EL (cell line): ENCODE data around the gene NFIA.
"Not testable (repeated sequence)": the region's sequence is repeated elsewhere in the genome, so short reads cannot be mapped to it uniquely, and the experiment has no call there.

Experiments
- DNase-seq: peaks from one replicate; pipeline ENCODE4 v3.0.0-alpha.2; 2016

Gene NFIA

DNA sequence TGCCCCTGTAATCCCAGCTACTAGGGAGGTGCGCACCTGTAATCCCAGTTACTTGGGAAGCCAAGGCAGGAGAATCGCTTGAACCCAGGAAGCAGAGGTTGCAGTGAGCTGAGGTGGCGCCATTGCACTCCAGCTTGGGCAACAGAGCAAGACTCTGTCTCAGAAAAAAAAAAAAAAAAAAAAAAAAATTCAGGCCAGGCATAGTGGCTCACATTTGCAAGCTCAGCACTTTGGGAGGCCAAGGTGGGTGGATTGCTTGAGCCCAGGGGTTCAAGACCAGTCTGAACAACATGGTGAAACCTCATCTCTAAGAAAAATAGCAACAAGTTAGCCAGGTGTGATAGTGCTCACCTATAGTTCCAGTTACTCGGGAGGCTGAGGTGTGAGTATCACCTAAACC is 20.8 kb upstream of the NFIA start:
- DNase-seq: not testable (repeated sequence)

DNA sequence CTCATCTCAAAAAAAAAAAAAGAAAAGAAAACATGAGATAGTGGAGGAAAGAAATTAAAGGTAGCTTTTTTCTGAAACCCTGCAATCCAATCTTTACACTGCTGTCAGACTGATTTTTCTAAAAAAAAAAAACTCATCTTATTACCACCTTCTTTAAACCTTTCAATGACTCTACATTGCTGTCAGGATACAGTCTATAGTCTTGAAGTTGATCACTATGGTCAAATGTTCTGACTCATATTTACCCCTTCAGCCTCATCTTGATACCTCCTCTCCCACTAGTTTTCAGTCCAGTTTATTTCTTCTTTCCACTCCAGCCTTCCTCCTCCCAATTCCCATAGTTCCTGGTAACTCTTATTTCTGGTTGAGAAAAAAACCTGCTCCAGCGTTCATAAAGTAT is 17.7 kb upstream of the NFIA start:
- DNase-seq: no peak

DNA sequence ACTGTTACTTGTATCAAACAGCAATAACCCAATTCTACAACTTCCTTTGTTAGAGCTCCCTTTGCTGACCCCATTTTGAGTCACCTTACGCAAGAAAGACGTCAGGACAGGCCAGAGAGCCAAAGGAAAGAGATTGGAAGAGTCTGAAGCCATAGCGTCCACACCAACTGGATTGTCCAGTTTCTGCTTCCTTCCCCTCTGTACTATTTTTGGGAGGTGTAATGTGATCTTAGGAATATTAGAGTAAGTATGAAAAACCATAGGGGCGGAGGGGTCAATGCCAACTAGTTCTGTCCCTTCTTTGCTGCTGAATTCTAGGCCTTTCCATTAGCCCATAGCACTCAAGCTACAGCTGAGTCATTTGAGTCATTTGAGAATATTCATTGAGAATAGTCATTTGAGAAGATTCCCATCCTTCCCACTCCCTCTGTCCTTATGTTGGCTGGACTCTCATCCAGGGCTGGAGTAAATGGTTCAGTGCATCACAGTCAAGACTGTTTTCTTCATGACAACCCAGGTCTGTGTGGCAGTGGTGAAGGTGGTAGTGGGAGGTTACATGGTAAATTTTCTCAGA is 14.8 kb upstream of the NFIA start:
- no peak for DNase-seq

DNA sequence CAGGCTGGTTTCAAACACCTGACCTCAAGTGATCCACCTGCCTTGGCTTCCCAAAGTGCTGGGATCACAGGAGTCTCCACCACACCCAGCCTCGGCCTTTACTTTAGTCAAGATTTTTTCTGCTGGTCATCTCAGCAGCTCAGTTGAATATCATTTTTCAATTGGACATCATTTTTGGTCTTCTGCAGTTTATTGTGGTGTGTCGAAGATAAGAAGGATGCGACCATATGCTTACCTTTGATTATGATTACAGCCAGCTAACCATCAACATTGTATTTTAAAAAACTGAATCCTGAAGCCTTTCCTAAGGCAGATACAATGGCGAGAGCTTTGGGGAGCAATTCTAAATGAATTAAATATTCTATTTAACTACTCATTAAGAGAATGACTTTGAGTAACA is 12.3 kb upstream of the NFIA start:
- no peak for DNase-seq

DNA sequence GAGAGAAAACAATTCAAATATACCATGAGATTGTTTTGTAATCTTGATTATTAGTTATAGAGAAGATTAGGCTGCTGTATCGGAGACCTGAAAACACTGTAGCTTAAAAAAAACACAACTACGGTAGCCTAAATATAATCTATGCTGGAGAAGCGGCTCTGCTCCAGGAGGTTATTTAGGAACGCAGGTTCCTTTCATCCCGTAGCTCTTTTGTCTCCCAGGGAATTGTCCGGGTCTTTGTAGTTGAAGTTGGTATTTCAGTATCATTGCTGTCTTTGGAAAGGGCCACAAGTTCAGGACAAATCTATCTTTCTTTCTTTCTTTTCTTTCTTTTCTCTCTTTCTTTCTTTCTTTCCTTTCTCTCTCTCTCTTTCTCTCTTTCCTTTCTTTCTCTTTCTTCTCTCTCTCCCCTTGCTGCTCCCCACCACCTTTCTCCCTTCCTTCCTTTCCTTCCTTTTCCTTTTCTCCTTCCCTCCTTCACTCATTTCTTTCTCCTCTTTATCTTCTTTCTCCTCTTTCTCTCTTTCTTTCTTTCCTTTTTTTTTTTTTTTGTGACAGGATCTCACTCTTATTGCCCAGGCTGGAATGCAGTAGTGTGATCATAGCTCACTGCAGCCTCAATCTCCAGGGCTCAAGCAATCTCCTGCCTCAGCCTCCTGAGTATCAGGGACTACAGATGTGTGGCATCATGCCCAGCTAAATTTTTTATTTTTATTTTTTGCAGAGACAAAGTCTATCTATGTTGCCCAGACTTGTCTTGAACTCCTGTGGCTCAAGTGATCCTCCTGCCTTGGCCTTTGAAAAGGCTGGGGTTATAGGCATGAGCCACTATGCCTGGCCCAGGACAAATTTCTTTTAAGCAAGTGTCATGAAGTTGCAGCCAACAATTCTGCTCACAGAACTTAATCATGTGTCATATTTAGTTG is 10.9 kb upstream of the NFIA start:
- no peak for DNase-seq

DNA sequence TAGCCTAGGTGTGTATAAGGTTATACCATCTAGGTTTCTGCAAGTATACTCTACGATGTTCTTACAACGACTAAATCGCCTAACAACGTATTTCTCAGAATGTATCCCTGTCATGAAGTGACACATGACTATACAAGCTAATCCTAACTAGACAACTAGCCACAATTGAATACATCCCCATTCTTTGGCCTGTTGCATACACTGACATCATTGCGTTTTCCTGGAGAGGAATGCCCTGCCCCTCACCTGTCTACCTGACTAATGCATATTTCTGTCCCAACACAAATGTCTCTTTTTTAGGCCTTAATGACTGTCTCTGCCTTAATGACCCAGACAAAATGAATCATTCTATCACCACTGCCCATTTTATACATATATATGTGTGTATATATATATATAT is 8.5 kb upstream of the NFIA start:
- DNase-seq: no peak

DNA sequence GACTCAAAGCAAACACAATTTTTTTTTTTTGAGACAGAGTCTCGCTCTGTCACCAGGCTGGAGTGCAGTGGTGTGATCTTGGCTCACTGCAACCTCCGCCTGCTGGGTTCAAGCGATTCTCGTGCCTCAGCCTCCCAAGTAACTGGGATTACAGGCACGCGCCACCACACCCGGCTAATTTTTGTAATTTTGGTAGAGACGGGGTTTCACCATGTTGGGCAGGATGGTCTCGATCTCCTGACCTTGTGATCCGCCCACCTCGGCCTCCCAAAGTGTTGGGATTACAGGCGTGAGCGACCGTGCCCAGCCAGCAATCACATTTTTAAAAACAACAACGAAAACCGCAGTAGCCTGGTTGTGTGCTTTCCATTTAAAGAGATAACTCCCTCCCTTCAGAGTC is 6.5 kb upstream of the NFIA start:
- not testable (repeated sequence) for DNase-seq

DNA sequence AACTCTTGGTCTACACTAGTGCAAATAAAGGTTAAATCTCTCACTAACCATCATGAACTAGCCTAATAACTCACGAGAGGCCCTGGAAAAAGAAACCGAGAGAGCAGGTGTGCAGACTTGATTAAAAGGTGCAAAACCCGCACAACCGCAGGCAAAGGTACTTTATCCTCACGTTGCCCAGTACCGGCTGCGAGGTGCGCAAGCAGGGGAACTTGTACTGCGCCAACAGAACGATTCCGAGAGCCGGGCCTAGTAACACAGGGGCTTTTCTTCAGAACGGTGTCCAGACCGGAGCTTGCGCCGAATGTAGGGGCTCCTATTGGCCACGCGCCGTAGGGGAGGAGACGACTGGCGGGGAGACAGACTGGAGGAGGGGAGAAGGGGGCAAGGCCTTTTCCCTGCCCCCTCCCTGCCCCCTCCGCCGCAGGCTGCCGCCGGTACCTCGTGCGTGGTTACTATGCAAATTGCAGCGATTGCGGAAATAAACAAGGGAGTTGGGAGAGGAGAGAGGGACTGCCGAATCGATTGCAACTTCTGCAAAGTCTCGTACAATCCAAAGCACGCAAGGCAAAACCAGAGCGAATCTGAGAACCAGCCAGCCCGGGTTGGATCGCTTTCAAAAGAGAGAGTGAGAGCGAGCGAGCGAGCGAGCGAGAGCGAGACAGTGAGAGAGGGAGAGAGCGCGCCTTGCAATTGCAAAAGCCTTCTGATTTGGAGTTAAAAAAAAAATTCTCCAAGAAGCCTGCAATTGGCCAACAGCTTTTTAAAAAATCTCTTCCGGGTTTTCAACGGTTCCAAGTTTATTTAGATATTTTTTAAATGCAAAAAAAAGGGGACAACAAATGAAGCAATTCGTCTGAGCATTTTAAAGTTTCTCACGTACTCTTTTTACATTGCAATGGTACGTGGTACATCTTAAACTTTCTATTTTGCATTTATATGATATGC is 5.4 kb upstream of the NFIA start:
- peak; percentile 88 for DNase-seq

DNA sequence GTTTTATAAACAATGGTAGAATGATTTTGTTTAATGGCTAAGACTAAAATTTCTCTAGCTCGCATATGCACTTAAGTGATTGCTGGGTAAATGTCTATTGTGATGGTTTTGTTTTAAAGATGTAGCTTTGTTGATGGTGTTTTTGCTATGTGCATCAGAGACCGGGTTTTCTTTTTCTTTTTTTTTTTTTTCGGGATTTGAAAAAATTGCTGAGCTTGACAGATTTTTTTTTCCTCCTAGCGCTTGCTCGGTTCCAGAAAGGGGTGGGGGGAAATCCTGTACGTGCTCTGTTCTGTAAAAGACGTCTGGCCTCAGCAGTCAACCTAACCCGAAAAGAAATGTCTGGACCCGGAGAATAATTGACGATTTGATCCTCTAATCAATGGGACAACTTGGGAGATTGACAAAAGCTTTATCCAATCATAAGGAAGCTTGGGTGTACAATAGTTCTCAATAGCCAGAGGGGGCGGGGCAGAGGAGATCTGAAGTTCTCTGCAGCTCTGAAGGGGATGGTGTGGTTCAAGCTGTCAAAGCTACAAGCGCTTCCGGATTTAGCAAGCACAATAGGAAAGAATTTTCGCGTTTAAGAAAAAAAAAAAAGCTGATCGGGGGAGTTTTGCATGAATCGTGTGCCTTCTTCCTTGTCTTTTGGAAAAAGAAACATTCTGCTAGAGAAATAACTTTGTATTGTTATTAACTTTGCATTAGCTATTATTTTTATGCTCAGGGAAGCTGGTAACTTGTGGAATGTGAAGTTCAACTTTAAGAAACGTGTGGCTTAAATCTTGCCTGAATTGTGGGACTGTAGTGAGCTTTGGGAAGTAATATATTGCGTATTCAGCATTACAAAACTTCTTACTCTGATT is 4.5 kb upstream of the NFIA start:
- peak; percentile 100 for DNase-seq

DNA sequence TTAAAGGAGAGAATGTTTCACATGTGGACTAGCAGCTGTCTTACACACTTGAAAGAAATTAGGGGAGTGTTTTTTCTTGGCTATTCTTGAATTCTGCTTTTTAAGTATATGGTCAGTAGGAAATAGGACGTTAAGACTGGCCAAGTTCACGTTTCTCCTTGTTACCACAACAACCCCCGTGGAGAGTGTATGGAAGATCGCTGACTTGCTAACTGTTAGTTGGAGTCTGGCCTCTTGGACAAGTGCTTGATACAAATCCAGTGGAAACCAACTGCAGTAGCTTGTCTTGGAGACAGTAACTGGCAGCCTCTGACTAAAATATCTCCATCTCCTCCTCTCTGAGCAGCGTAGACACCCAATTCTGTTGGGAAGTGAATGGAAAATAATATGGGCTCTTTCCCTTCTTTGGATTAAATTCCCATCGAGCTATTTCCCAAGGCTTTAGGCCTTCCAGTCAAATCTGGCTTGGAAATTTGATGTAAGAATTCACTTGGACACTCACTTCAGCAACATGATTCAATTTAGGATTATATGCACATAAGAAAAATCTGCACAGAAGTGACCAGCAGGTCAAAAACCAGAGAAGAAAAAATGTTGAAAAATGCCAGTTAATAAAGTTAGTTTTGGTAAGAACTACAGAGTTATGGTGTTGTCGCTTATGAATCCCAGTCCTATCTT is 3.6 kb upstream of the NFIA start:
- DNase-seq: no peak

DNA sequence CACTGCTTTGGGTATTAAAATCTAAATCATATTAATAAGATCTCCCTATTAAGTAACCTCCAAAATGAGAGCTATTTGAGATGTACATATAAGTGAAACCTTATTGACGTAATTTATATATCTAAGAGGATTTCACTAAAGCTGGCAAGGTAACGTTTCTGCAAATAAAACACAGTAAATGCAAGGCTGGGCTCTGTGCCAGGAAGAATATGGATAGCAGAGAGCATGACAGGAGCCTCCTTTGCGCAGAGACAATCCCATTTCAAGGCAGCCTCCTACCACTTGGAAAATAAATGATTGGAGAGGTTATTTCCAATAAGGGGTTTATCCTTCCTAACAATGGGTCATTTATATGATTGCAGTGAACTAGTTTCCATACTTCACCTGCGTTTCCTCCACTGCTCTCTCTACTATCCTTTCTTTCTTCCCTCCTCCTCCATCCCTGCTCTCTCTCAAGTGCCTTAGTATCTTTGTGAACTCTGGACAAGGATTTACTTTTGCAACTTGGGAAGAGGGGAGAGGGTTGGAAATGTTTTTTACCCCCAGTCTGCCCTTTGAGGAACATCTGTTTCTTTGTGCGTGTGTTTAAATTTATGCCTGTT is 3.0 kb upstream of the NFIA start:
- no peak for DNase-seq

DNA sequence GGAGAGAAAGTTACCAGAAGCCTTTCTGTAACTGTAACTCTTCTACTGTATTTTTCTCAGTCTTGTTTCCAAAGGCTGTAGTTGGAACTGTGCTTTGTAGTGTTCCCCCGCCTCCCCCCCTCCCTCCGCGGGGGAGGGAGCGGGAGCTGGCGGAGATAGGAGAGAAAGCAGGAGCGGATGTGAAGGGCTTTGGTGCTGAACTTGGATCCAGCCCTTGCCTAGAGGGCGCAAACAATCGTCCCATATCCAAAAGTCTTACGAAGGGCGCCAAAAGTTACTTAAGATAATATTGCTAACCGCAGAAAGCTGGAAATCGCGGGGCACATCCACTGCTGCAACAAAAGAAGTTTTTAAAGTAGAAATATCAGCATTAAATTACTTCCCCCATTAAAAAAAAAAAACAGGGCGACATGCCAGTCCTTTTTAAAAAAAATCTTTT is 2.4 kb upstream of the NFIA start:
- peak; percentile 82 for DNase-seq

DNA sequence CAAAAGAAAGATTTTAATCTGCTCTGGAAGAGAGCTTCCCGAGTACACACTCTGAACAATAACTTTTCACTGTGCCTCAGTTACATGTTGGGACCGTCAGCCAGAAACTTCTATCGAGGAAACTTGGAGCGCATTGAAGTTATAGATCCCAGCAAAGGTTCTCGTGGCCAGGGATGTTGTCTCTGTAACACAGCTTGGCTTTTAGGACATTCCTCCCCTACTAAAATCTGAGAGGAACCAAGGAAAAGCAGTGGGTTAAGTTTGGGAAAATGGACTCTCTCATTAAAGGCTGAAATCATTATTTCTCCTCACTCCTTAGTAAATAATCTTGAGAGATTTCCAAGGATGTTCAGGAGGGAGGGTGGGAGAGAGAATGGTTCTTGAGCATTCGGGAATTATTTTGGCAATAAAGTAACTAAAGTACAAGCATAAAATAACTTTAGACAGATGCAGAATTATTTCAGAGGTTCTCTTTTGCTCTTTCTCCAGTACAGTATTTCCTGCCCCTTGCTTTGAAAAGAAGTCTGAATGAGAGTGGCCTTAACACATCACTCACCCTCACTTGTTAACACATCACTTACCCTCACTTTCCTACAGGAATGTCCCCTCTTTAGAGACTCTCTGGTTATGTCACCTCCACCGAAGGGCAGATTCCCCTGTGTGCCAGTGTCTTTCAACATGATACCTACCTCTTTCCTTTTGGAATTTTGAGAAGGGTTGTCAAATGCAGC is 1.8 kb upstream of the NFIA start:
- no peak for DNase-seq

DNA sequence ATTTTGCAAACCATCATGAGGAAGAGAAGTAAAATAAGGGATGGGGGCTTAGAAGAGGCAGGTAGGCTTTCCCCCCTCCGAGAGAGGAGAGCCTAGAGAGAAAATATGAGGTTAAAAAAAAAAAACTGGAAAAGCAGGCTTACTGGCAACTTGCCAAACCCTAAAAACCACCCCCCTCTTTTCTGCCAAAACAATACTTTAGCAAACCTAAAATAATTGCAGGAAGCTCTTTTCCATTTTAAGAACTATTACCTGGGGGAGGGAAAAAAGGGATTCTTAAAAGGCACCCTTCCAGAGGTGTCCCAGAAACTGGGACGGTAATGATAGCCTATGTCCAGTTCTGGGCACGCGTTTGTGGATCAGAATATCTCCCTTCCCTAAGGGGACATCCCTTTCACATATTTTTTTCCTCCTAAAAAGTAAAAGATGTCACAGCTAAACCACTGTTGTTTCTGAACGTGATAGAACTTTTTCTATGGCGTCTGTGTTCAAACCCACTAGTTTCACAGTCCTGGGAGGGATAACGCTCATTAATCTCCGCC is 1.1 kb upstream of the NFIA start:
- DNase-seq: no peak

DNA sequence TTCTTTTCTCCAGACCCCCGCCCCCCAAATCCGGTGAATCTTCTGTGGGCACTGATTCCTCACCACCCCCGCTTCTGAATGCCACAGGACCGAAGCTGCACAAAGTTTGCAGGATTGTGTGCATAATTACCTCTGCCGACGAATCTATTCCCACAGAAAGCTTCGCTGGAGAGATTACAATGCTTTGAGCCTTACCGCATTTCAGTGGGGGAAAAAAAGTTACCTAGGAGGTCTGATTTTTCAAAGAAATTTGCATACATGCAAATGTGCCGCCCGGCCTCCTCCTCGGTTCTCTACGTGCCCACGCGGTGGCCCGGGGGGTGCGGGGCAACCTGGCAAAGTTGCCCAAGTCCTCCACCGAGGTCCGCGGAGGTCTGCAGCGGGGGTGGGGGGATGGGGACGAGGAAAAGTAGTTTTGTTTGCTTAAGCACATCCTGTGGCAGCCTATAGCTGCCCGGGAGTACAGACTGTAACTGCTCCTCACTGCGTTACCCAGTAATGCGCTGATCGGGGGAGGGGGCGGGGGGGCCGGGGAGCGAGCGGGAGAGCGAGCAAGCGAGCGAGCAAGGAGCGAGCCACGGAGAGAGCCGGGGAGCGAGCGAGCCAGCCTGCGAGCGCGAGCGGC is 563 bp upstream of the NFIA start:
- peak; percentile 45 for DNase-seq

DNA sequence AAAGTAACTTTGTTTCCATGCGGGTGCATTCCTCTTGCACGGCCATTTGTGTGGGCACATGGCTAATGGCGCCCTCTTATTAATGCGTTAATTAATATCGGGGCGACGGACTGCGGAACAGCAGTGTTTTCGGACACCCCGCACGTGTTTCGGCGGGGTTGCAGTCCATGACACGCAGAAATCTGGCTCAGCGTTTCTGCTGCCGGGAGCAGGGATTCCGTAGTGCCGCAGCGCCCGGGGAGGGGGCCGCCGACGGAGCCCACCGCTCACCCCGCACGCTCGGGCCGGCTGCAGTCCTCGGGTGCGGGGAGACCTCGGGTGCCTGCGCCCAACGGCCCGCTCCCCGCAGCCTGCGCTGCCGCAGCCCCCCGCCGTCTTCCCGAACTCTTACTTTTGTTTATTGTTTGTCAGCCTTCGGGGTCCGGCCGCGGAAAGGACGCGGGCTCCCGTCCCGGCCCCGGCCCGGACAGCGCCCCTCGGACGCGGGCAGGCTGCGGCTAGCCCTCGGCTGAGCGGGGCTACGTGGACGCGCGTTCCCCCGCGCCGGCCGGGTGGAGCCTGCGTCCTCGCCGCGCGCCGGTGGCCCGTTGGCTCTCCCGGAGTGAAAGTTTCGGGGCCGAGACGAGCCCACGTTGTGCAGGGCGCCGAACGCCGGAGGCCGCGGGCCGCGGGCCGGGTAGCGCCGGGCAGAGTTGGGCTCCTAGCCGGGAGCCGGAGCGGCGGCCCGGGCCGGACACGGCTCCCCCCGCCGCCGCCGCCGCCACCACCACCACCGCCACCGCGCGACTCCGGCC is 849 bp downstream of the NFIA start:
- DNase-seq: peak; percentile 32

DNA sequence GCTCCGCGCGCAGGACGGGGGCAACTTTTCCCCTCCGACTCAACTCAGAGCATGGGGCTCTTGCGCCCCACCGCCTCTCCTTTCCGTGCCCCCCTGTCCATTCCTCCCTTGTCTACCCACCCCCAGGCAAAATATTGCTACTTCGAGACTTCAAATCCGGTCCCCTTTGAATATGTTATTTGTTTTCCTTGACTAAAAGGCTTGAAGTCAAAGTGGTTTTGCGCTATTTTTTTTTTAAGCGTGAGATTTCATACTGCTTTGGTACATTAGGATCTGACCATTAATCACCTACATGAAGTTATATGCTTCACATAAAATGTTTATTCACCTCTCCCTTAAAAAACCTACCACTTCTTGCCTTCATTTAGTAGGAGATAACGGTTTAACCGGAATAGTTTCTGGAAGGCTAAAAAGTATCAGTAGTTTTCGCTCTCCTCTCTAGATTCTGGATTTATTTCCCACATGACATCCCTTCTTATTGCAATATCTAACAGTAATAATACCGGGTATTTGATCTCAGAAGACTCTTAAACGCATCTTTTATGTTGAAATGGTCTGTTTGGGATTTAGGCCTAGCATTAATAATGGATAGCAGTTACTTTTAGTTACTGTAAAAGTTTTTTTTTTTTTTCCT is 1.6 kb downstream of the NFIA start:
- no peak for DNase-seq

DNA sequence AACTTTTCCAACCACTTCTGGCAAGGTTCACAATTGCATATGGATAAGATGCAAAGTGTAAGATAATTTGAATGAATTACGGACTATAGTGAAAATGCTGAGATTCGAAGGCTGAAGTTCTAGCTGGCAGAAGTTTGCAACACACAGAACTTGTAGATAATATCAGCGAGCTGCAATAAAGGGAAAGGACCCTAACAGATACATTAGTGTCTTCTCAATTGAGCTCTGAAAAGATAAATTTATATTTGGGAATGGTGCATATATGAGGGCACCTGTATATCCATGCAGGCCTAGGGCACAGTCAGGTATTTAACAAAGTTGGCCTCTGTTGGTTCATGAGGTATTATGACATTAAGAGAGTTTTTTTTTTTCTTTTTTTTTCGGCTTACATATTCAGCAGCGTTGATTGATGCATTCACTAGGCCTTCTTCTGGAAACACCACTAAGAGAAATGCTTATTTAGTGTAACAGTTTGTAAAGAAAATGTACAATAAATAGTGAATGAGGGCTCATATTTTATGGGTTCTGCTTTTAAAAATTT is 2.2 kb downstream of the NFIA start:
- DNase-seq: no peak
